ENCODE results near the gene SV2C. TPM values are rescaled to one million over a fixed set of nuclear protein-coding genes. Genes with fewer than 3 reads are reported as not detected.

The SV2C gene
- total and polyA plus RNA-seq, 2 donors (not counting 1 experiment from before 2014, with no cell fraction given), result not detected

DNA sequence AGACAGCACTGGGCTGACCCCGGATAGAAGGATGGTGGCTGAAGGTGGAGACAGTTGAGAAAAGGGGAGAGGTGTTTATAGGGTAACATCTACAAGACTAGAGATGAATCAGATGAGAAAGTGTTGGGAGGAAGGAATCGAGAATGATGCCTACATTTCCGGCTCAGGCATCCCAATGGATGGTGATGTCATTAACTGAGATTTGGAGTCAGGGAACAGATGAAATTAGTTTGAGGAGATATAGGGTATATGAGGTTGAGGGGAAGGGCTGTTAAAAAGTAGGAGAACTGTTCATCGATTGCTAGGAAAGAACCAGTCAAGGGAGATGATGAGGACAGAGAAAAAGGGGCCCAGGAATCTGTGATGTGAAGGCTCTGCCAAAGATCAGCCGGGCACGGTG, 295.2 kb downstream of the SV2C start:
- Histone ChIP-seq H3K4me2 (replicated peaks; ENCODE audit: low read depth, low read length, poor library complexity, severe bottlenecking) (no peak overlapping the region), H3K4me3 (ENCODE audit: control extremely low read depth in 1 of 5, extremely low read depth in 1 of 5, insufficient read depth in 1 of 5, low read depth in 2 of 5, low read length in 4 of 5) (no peak overlapping the region), H3K27ac (ENCODE audit: low read length in 2 of 2) (no peak overlapping the region), H3K9me3 (ENCODE audit: control extremely low read depth in 1 of 3, control insufficient read depth in 2 of 3, insufficient read depth in 1 of 3, low read length in 2 of 3) (no peaks in the 10 kb centered on the region), H3K27me3 (replicated peaks in 1 of 4; ENCODE audit: control extremely low read depth in 1 of 4, control insufficient read depth in 3 of 4, insufficient read depth in 4 of 4, low read length in 3 of 4) (no peaks in the 10 kb centered on the region), H3K79me2 (ENCODE audit: control insufficient read depth, insufficient read depth, low read length) (no peaks in the 10 kb centered on the region), H2AFZ (ENCODE audit: insufficient read depth, low read depth, low read length, poor library complexity, severe bottlenecking) (no peak overlapping the region), H4K20me1 (ENCODE audit: control insufficient read depth, insufficient read depth, low read length, poor library complexity, severe bottlenecking) (no peaks in the 10 kb centered on the region), H3K9ac (ENCODE audit: low read length) (no peak overlapping the region), H3K36me3 (replicated peaks in 1 of 2; ENCODE audit: control extremely low read depth in 1 of 2, control insufficient read depth in 1 of 2, extremely low read depth in 1 of 2, insufficient read depth in 2 of 2, low read length in 1 of 2) (no peaks in the 10 kb centered on the region), H3K4me1 (ENCODE audit: control insufficient read depth in 2 of 2, insufficient read depth in 2 of 2, low read length in 2 of 2) (no peaks in the 10 kb centered on the region)
- no peak for DNase-seq
- TF ChIP-seq EZH2 (IDR thresholded peaks at IDR 0.05; ENCODE audit: borderline replicate concordance, insufficient read depth, low read depth, low read length, poor library complexity, severe bottlenecking), result no peak
- TF ChIP-seq, protein P1, sequence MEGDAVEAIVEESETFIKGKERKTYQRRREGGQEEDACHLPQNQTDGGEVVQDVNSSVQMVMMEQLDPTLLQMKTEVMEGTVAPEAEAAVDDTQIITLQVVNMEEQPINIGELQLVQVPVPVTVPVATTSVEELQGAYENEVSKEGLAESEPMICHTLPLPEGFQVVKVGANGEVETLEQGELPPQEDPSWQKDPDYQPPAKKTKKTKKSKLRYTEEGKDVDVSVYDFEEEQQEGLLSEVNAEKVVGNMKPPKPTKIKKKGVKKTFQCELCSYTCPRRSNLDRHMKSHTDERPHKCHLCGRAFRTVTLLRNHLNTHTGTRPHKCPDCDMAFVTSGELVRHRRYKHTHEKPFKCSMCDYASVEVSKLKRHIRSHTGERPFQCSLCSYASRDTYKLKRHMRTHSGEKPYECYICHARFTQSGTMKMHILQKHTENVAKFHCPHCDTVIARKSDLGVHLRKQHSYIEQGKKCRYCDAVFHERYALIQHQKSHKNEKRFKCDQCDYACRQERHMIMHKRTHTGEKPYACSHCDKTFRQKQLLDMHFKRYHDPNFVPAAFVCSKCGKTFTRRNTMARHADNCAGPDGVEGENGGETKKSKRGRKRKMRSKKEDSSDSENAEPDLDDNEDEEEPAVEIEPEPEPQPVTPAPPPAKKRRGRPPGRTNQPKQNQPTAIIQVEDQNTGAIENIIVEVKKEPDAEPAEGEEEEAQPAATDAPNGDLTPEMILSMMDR (IDR thresholded peaks at IDR 0.05), result no peak
- ChIA-PET CTCF (no interaction called here), POLR2A (no interaction called here)
- peaks cover 2% of the 10 kb centered on the region for H3K9me3 Mint-ChIP-seq (ENCODE audit: insufficient read depth)
- H3K4me3 Mint-ChIP-seq, result no peak overlapping the region
- WGBS (ENCODE audit: insufficient coverage), result 99% methylated on average over 6 of the region's 6 CpGs
- no peak overlapping the region for H3K27ac Mint-ChIP-seq
- no peaks in the 10 kb centered on the region for H3K4me1 Mint-ChIP-seq
- no peak for ATAC-seq (ENCODE audit: low read depth)
- intact Hi-C loops (cut with micrococcal nuclease), result no loop called here
- H3K27me3 Mint-ChIP-seq, result no peaks in the 10 kb centered on the region

DNA sequence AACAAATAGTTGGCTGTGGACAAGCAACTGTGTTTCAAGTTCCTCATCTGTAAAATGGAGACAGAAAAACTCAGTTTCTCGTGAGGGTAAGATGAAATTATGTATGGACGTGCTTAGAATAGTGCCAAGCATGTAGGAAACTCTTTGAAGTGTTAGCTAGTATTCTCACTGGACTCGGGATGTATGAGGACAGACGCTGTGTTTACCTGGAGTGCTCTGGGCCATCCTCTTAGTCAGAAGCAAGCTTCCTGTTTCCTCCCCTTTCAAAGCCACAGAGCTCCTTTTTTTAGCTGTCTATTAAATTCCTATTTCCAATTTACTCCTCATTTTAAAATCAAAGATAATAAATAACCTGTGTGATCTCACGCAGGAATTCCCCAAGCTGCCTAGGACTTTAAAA, 296.1 kb downstream of the SV2C start:
- intact Hi-C loops (cut with micrococcal nuclease), result no loop called here
- Histone ChIP-seq H4K20me1 (ENCODE audit: control insufficient read depth, insufficient read depth, low read length, poor library complexity, severe bottlenecking) (no peaks in the 10 kb centered on the region), H3K36me3 (replicated peaks in 1 of 2; ENCODE audit: control extremely low read depth in 1 of 2, control insufficient read depth in 1 of 2, extremely low read depth in 1 of 2, insufficient read depth in 2 of 2, low read length in 1 of 2) (no peaks in the 10 kb centered on the region), H3K9ac (ENCODE audit: low read length) (no peak overlapping the region), H3K27ac (ENCODE audit: low read length in 2 of 2) (no peak overlapping the region), H3K4me3 (ENCODE audit: control extremely low read depth in 1 of 5, extremely low read depth in 1 of 5, insufficient read depth in 1 of 5, low read depth in 2 of 5, low read length in 4 of 5) (no peak overlapping the region), H2AFZ (ENCODE audit: insufficient read depth, low read depth, low read length, poor library complexity, severe bottlenecking) (no peak overlapping the region), H3K9me3 (ENCODE audit: control extremely low read depth in 1 of 3, control insufficient read depth in 2 of 3, insufficient read depth in 1 of 3, low read length in 2 of 3) (no peaks in the 10 kb centered on the region), H3K4me1 (ENCODE audit: control insufficient read depth in 2 of 2, insufficient read depth in 2 of 2, low read length in 2 of 2) (no peaks in the 10 kb centered on the region), H3K4me2 (replicated peaks; ENCODE audit: low read depth, low read length, poor library complexity, severe bottlenecking) (no peak overlapping the region), H3K79me2 (ENCODE audit: control insufficient read depth, insufficient read depth, low read length) (no peaks in the 10 kb centered on the region), H3K27me3 (replicated peaks in 1 of 4; ENCODE audit: control extremely low read depth in 1 of 4, control insufficient read depth in 3 of 4, insufficient read depth in 4 of 4, low read length in 3 of 4) (no peaks in the 10 kb centered on the region)
- no peak for TF ChIP-seq EZH2 (IDR thresholded peaks at IDR 0.05; ENCODE audit: borderline replicate concordance, insufficient read depth, low read depth, low read length, poor library complexity, severe bottlenecking)
- TF ChIP-seq, protein P1 (IDR thresholded peaks at IDR 0.05), result no peak
- Mint-ChIP-seq H3K27ac (no peak overlapping the region), H3K4me3 (no peak overlapping the region), H3K27me3 (no peaks in the 10 kb centered on the region), H3K9me3 (ENCODE audit: insufficient read depth) (peaks cover 2% of the 10 kb centered on the region), H3K4me1 (no peaks in the 10 kb centered on the region)
- DNase-seq (no peak), ATAC-seq (ENCODE audit: low read depth) (no peak)
- ChIA-PET CTCF (interaction anchor here (1.1 kb wide), 1 partner anchor 28 kb away, joined by 3 read pairs; no protein-coding TSS in a partner anchor), POLR2A (interaction anchor here (0.6 kb wide), 1 partner anchor 24 kb away, joined by 7 read pairs; the partner anchor contains the start of gene IQGAP2)
- WGBS (ENCODE audit: insufficient coverage), result 13% methylated on average over 4 of the region's 5 CpGs
